H1 (cell line): ENCODE measurements around the gene CLDN16. TPM values are rescaled to one million over a fixed set of nuclear protein-coding genes. Genes with fewer than 3 reads are reported as not detected.

Experiments
- SP1 ChIP-seq: IDR thresholded peaks from 2 replicates; pipeline ENCODE4 v1.6.1; 2011; ENCODE audit warnings: low read depth, low read length
- SP2 ChIP-seq: IDR thresholded peaks from 2 replicates; pipeline ENCODE4 v1.6.1; 2012; ENCODE audit warnings: mild to moderate bottlenecking, low read length, inconsistent platforms
- SP4 ChIP-seq: IDR thresholded peaks from 2 replicates; pipeline ENCODE4 v1.6.1; 2012; ENCODE audit warnings: low read length, inconsistent platforms
- polyA plus RNA-seq, 7 experiments: library from polyadenylated mRNA; depleted of rRNA in 3 of 7; stranded (reverse) in 5 of 7; unstranded in 2 of 7; fragments of >200 nt in 5 of 7; fragments of 200-250 nt in 2 of 7; gene quantifications; 1 replicate in 5 of 7; 2 replicates in 1 of 7; 4 replicates in 1 of 7; pipeline versions ENCODE4 v1.2.1 to v1.2.3, GENCODE V29; 2011 to 2013; ENCODE audit warnings: missing spikeins in 2 of 7, mixed read lengths in 2 of 7
- total RNA-seq: library from RNA; stranded (reverse); fragmentation: NEBNext Ultra II Directional; extraction: Animal tissue kit (Norgen Biotek cat#: 25700); gene quantifications from 2 replicates; pipeline ENCODE4 v1.2.1, GENCODE V29; 2021

CLDN16 gene
- total and polyA plus RNA-seq, 2 of the 8 experiments (the other 6 are each of a cell fraction or from before 2014, with no cell fraction given), result not detected

- TF ChIP-seq SP2 (no peak), SP1 (no peak), SP4 (no peak)
These were observed 37.9 kb downstream of the CLDN16 start (continued) for GRCh38 chr3:190425833-190426232.
